Stimulated activated CD4-positive, alpha-beta T cell treated with anti-CD3 and anti-CD28 coated beads, Interleukin-15, amount 100 ng/mL, for 1 hour (primary cell): Measurements from ENCODE around the gene GOT1.

ENCODE experiments used
- DNase-seq, 2 donors: peaks; one replicate each; pipeline ENCODE4 v3.0.0-alpha.2; 2020; ENCODE audit warnings: low read depth in 1 of 2, low spot score in 1 of 2

The GOT1 gene

GRCh38 chr10:99430451-99431189 is at the start of gene GOT1:
GOT1 (minus strand) TSS chr10:99430624; CDS start chr10:99430565, 59 bp downstream.
- peak; percentile 81 to 83 for DNase-seq

GRCh38 chr10:99470327-99470726 is 39.9 kb upstream of the GOT1 start:
- no peak for DNase-seq

GRCh38 chr10:99467236-99467999 is 37.0 kb upstream of the GOT1 start:
- no peak for DNase-seq

GRCh38 chr10:99466632-99467223 is 36.3 kb upstream of the GOT1 start:
- no peak for DNase-seq

GRCh38 chr10:99461230-99461629 is 30.8 kb upstream of the GOT1 start:
- no peak for DNase-seq

GRCh38 chr10:99460070-99460469 is 29.6 kb upstream of the GOT1 start:
- no peak for DNase-seq

- DNase-seq = no peak
Observed at GRCh38 chr10:99459217-99459616, 28.8 kb upstream of the GOT1 start.

GRCh38 chr10:99457813-99458212 is 27.4 kb upstream of the GOT1 start:
- DNase-seq = no peak

- DNase-seq = no peak
Observed at GRCh38 chr10:99456931-99457288, 26.5 kb upstream of the GOT1 start.

- no peak for DNase-seq
Observed at GRCh38 chr10:99456207-99456930, 25.9 kb upstream of the GOT1 start.

GRCh38 chr10:99451981-99452380 is 21.6 kb upstream of the GOT1 start:
- no peak for DNase-seq

GRCh38 chr10:99451499-99451788 is 21.0 kb upstream of the GOT1 start:
- DNase-seq = no peak

- DNase-seq = no peak
Observed at GRCh38 chr10:99450624-99451498, 20.4 kb upstream of the GOT1 start.

GRCh38 chr10:99450156-99450555 is 19.7 kb upstream of the GOT1 start:
- no peak for DNase-seq

- no peak for DNase-seq
Observed at GRCh38 chr10:99449023-99449422, 18.6 kb upstream of the GOT1 start.

GRCh38 chr10:99444383-99445045 is 14.1 kb upstream of the GOT1 start:
- no peak for DNase-seq

- no peak for DNase-seq
Observed at GRCh38 chr10:99443500-99443899, 13.1 kb upstream of the GOT1 start.

GRCh38 chr10:99442394-99442793 is 12.0 kb upstream of the GOT1 start:
- no peak for DNase-seq

- DNase-seq = no peak
Observed at GRCh38 chr10:99438890-99439289, 8.5 kb upstream of the GOT1 start.

- no peak for DNase-seq
Observed at GRCh38 chr10:99435986-99436638, 5.7 kb upstream of the GOT1 start.
